Naive thymus-derived CD8-positive, alpha-beta T cell (primary cell): ENCODE results near the gene UBAC2. TPM values are rescaled to one million over a fixed set of nuclear protein-coding genes. Genes with fewer than 3 reads are reported as not detected.

ENCODE experiments used
- ATAC-seq, 2 donors: fragments of 150-1000 bp; cut with Tn5 transposase in 1 of 2; sonication (Bioruptor Pico), chemical (Tn5 transposase) in 1 of 2; 1 replicate in 1 of 2; 2 replicates in 1 of 2; pipeline ENCODE4 v1.10.0; 2021; ENCODE audit warnings: mild to moderate bottlenecking in 2 of 2, moderate library complexity in 2 of 2
- POLR2A ChIA-PET: fragments of 350-600 bp; sonication (Branson Sonifier 250); formaldehyde crosslinking; loops from one replicate; lab custom pipeline; 2021; ENCODE audit warnings: antibody characterized with exemption; lab: Charles Lee
- DNase-seq, 10 donors: peaks; one replicate each; pipeline versions ENCODE4 v3.0.0 to v3.0.0-alpha.2; 2020 to 2022
- H3K27ac Mint-ChIP-seq, 10 donors: one replicate each; pipeline ENCODE4 v1.8.0; 2020 to 2022; ENCODE audit warnings: mild to moderate bottlenecking in 10 of 10, mixed read lengths in 10 of 10, moderate library complexity in 4 of 10, inconsistent platforms in 1 of 10
- H3K27me3 Mint-ChIP-seq, 5 donors: one replicate each; pipeline ENCODE4 v1.8.0; 2021 to 2022; ENCODE audit warnings: mixed read lengths in 5 of 5
- H3K36me3 Mint-ChIP-seq, 3 donors: one replicate each; pipeline ENCODE4 v1.8.0; 2020 to 2022; ENCODE audit warnings: mixed read lengths in 3 of 3, mild to moderate bottlenecking in 2 of 3, inconsistent platforms in 1 of 3
- H3K4me1 Mint-ChIP-seq, 4 donors: one replicate each; pipeline ENCODE4 v1.8.0; 2021 to 2022; ENCODE audit warnings: mixed read lengths in 4 of 4
- H3K4me3 Mint-ChIP-seq, 10 donors: one replicate each; pipeline ENCODE4 v1.8.0; 2020 to 2022; ENCODE audit warnings: mild to moderate bottlenecking in 10 of 10, mixed read lengths in 10 of 10, moderate library complexity in 6 of 10, inconsistent platforms in 1 of 10
- H3K9me3 Mint-ChIP-seq, 9 donors: one replicate each; pipeline ENCODE4 v1.8.0; 2020 to 2022; ENCODE audit warnings: mixed read lengths in 9 of 9, mild to moderate bottlenecking in 3 of 9, inconsistent platforms in 1 of 9, moderate library complexity in 1 of 9
- polyA plus RNA-seq, 3 donors: library from polyadenylated mRNA; unstranded; fragments of 300-500 nt; fragmentation: Illumina TruSeq; gene quantifications; one replicate each; pipeline ENCODE4 v1.2.3, GENCODE V29; 2021
- total RNA-seq, 8 experiments: library from RNA in 2 of 8; stranded (reverse) in 2 of 8; gene quantifications; one replicate each; pipeline ENCODE4 v1.2.3 and lab custom pipeline; 2021 to 2026

The UBAC2 gene
- total and polyA plus RNA-seq, 5 experiments from 2014 or later = 105 to 178 (median 160) TPM

DNA sequence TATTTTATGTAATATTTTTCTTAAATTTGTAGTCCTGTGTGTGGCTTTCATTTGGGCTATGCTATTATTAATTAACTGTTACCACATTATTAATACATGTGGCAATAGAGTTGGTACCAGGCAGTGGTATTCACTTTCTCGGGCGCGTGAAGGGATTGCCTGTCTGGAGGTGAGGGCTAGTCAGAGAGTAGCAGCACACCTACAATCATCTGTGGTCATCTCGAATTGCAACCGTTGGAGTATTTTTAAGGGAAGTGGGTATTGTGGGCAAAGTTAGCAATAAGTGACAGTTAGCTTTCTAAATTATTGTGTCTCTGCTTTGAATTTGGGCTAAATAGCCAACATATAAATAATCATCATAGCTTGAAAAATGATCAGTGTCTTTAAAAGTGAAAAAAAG, 77.5 kb downstream of the UBAC2 start:
- no peak for DNase-seq
- POLR2A ChIA-PET = interaction anchor here (0.6 kb wide), 1 partner anchor 9 kb away, joined by 3 read pairs; no protein-coding TSS in a partner anchor
- H3K4me3 Mint-ChIP-seq = peak overlapping the region in 4 of 10 donors; percentile 15 to 54 (median 37)
- peaks cover 7 to 35% (median 19%) of the 10 kb centered on the region in 3 donors for H3K36me3 Mint-ChIP-seq
- peaks cover 50 to 97% (median 95%) of the 10 kb centered on the region in 4 donors for H3K4me1 Mint-ChIP-seq
- no peaks in the 10 kb centered on the region for H3K9me3 Mint-ChIP-seq
- no peaks in the 10 kb centered on the region for H3K27me3 Mint-ChIP-seq
- H3K27ac Mint-ChIP-seq = peak overlapping the region in 8 of 10 donors; percentile 30 to 98 (median 72)
- ATAC-seq = no peak

DNA sequence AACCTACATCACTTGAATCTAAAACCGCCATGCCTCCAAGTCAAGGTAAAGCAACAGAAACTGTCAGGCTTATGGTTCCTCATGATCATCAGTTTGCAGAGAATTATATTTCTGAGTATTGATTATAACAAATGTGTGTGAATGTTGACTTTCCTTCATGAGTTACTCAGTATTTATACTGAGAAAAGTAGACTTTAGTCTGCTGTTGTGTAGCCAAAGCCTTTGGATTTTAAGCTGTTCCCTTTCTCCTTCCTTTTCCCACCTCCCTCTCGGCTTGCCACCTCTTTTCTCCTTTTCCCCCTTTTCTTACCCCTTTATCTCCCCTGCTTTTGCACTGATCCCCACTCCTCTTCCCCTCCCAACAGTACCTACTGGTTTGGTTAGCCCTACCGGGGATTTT, 78.2 kb downstream of the UBAC2 start:
- DNase-seq (no peak), ATAC-seq (no peak)
- H3K27me3 Mint-ChIP-seq = no peaks in the 10 kb centered on the region
- H3K9me3 Mint-ChIP-seq = no peaks in the 10 kb centered on the region
- H3K4me3 Mint-ChIP-seq = peak overlapping the region in 3 of 10 donors; percentile 28 to 60 (median 39)
- POLR2A ChIA-PET = no interaction called here
- H3K4me1 Mint-ChIP-seq = peaks cover 45 to 97% (median 92%) of the 10 kb centered on the region in 4 donors
- peaks cover 7 to 32% (median 16%) of the 10 kb centered on the region in 3 donors for H3K36me3 Mint-ChIP-seq
- H3K27ac Mint-ChIP-seq = peak overlapping the region in 8 of 10 donors; percentile 63 to 99 (median 96)

DNA sequence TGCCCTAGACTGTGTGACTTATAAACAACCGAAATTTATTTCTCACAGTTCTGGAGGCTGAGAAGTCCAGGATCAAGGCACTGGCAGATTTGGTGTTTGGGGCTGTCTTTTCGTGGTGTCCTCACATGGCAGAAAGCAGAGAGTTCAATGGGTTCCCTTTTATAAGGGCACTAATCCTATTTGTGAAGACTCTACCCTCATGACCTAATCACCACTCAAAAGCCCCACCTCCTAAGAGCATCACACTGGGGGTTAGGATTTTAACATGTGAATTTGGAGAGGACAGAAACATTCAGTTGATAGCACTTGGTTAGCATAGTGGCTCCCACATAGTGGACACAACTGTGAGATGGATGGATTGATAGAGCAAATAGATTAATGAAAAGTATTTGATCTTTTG, 79.0 kb downstream of the UBAC2 start:
- H3K27me3 Mint-ChIP-seq = no peaks in the 10 kb centered on the region
- peaks cover 42 to 98% (median 91%) of the 10 kb centered on the region in 4 donors for H3K4me1 Mint-ChIP-seq
- POLR2A ChIA-PET = interaction anchor here (1.1 kb wide), 1 partner anchor 72 kb away, joined by 3 read pairs; no protein-coding TSS in a partner anchor
- ATAC-seq = no peak
- H3K4me3 Mint-ChIP-seq = peak overlapping the region in 2 of 10 donors; percentile 12 to 19
- peak overlapping the region; percentile 83 to 99 (median 96) for H3K27ac Mint-ChIP-seq
- H3K36me3 Mint-ChIP-seq = peaks cover 7 to 34% (median 16%) of the 10 kb centered on the region in 3 donors
- H3K9me3 Mint-ChIP-seq = no peaks in the 10 kb centered on the region
- no peak for DNase-seq

DNA sequence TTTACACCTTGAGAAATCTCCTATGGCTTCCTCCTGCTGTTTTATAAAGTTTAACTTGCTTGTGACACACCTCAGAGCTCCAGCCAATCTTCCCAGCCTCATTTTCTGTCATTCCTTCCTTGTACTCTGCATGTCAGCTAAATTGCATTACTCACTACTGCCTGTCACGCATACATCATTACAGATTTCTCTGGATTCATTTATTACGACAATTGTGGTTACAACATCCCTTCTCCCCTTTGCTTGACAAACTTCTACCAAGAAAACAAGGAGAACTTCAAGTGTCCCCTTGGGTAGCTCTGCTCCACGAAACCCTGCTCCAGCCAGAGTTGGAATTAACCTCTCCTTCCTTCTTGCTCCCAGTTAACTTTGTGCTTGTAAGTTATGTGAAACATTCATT, 79.5 kb downstream of the UBAC2 start:
- peak overlapping the region in 3 of 10 donors; percentile 6 to 46 (median 12) for H3K4me3 Mint-ChIP-seq
- no peaks in the 10 kb centered on the region for H3K9me3 Mint-ChIP-seq
- no peaks in the 10 kb centered on the region for H3K27me3 Mint-ChIP-seq
- peak overlapping the region; percentile 89 to 99 (median 97) for H3K27ac Mint-ChIP-seq
- H3K4me1 Mint-ChIP-seq = peaks cover 38 to 98% (median 90%) of the 10 kb centered on the region in 4 donors
- no peak for ATAC-seq
- peaks cover 7 to 38% (median 16%) of the 10 kb centered on the region in 3 donors for H3K36me3 Mint-ChIP-seq
- POLR2A ChIA-PET = interaction anchor here (0.6 to 1.1 kb wide), 3 partner anchors 39 to 72 kb away, joined by 3 to 5 read pairs (median 3); no protein-coding TSS in a partner anchor
- DNase-seq = no peak

DNA sequence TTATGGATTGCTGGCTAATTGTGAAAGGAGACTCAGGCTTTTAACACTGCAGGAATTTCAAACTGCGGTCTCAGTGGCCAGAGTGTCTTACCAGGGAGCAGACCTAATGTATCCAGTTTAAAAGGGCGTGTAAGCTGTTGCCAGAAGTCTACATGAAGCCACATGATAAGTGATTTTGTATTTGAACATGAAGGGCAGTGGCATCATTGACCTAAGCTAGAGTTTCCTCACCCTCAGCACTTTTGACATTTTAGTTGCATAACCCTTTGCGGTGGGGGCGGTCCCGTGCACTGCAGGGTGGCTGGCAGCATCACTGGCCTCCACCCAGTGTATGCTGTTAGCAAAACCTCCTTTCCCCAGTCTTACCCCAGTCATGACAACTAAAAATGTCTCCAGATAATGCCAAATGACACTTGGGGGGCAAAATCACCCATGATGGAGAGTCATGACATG, 81.2 kb downstream of the UBAC2 start:
- peaks cover 39 to 97% (median 90%) of the 10 kb centered on the region in 4 donors for H3K4me1 Mint-ChIP-seq
- H3K4me3 Mint-ChIP-seq = peak overlapping the region; percentile 1 to 82 (median 67)
- DNase-seq (peak in 9 of 10 donors; percentile 26 to 73 (median 48)), ATAC-seq (peak; percentile 56 to 73)
- no peaks in the 10 kb centered on the region for H3K9me3 Mint-ChIP-seq
- peaks cover 7 to 45% (median 16%) of the 10 kb centered on the region in 3 donors for H3K36me3 Mint-ChIP-seq
- POLR2A ChIA-PET = interaction anchor here (0.5 to 1.5 kb wide), 3 partner anchors 17 to 111 kb away, joined by 3 to 5 read pairs (median 3); no protein-coding TSS in a partner anchor
- H3K27me3 Mint-ChIP-seq = no peaks in the 10 kb centered on the region
- H3K27ac Mint-ChIP-seq = peak overlapping the region; percentile 93 to 99 (median 97)

DNA sequence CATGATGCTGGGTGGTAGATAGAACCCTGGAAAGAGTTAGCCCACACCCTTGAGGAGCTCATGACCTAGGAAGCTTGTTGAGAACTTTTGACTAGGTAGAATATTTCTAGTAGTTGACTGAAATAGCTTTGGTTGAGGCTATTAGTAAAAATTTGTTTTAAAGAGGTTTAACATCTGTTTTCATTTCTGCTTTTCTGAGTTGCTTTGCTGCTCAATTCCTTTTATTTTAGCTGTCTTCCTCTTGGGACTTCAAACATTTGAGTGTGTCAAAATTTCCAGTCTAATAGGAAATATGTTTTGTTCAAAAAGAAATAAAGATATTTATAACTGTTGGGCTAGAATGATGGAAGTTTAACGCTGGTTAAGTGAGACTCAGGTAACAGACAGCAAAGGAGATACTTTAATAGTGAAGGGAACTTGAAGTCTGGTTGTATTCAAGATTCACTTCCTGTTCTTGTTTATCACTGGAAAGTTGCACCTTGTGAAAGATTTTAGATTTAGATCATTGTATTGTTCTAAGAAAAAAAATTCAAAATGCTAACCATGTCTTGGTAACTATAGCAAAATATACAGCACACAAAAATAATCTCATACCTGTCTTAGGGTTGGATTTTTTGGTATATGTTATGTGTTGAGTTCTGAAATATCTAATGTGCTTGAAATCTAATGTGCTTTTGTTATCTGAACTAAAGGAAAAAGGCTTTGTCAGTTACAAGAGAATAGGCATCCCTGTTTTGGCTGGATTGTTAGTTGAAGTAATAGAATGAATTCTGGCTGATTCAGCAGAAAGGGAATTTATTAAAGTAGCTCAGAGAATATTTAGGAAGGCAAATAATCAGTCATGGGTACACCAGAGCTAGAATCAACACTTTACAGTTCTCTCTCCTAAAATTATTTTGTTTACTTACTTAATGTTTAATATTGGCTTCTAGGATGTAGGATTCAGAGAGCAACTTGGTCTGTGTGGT, 81.9 kb downstream of the UBAC2 start:
- Mint-ChIP-seq H3K36me3 (peaks cover 7 to 44% (median 18%) of the 10 kb centered on the region in 3 donors), H3K4me1 (peaks cover 42 to 98% (median 90%) of the 10 kb centered on the region in 4 donors), H3K4me3 (peak overlapping the region; percentile 43 to 82 (median 72)), H3K9me3 (no peaks in the 10 kb centered on the region), H3K27ac (peak overlapping the region; percentile 93 to 99 (median 97)), H3K27me3 (no peaks in the 10 kb centered on the region)
- ATAC-seq (peak; percentile 78), DNase-seq (peak in 3 of 10 donors; percentile 44 to 66 (median 65))
- POLR2A ChIA-PET = interaction anchor here (0.6 to 1.5 kb wide), 7 partner anchors 16 to 135 kb away, joined by 3 to 7 read pairs (median 3); no protein-coding TSS in a partner anchor

DNA sequence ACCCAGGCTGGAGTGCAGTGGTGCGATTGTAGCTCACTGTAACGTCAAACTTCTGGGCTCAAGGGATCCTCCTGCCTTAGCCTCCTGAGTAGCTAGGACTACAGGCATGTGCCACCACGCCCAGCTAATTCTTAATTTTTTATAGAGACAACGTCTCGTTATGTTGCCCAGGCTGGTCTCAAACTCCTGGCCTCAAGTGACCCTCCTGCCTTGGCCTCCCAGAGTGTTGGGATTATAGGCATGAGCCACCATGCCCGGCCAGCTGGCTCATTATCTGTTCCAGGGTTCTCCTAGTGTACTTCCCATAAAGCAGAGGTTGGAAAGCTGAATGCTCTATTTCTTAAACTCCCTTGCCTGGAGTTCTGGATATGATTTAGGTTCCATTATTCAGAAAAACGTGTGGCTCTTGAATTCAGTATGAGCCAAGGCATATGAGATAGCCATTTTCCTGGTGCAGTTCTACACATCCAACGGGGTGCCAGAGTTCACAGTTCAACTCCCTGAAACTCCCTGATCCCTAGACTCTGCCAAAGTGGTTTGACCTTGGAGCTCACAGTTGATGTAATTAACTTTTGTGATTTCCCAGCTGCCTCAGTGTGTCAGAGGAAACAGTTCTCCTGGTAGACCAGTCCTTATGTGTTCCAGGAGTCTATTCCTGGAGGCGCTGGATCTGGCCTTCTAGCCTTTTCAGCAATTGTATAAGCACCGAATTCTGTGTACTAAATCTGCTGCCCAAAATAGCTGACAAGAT, 85.0 kb downstream of the UBAC2 start:
- Mint-ChIP-seq H3K4me3 (peak overlapping the region in 9 of 10 donors; percentile 1 to 69 (median 46)), H3K27me3 (no peaks in the 10 kb centered on the region), H3K4me1 (peaks cover 42 to 99% (median 89%) of the 10 kb centered on the region in 4 donors), H3K27ac (peak overlapping the region; percentile 11 to 98 (median 75)), H3K36me3 (peaks cover 4 to 53% (median 16%) of the 10 kb centered on the region in 3 donors), H3K9me3 (no peaks in the 10 kb centered on the region)
- ATAC-seq (no peak), DNase-seq (no peak)
- POLR2A ChIA-PET = interaction anchor here (0.5 to 1.9 kb wide), 7 partner anchors 12 to 149 kb away, joined by 3 to 6 read pairs (median 3); partner anchors contain the start of gene UBAC2

DNA sequence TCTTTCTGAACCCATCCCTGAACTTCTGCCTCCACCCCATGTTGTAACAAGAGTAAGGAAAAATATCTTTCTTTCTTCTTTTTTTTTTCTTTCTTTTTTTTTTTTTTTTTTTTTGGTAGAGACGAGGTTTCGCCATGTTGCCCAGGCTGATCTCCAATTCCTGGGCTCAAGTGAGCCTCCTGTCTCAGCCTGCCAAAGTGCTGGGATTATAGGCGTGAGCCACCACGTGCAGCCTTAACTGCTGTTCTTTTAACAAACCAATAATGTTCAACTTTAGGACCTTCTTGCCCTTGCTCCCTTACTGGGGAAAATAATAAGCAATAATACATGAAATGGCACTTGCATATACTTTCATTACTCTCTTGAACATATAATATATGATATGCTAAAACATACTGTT, 86.9 kb downstream of the UBAC2 start:
- peaks cover 4 to 59% (median 14%) of the 10 kb centered on the region in 3 donors for H3K36me3 Mint-ChIP-seq
- H3K27me3 Mint-ChIP-seq = no peaks in the 10 kb centered on the region
- ATAC-seq = no peak

DNA sequence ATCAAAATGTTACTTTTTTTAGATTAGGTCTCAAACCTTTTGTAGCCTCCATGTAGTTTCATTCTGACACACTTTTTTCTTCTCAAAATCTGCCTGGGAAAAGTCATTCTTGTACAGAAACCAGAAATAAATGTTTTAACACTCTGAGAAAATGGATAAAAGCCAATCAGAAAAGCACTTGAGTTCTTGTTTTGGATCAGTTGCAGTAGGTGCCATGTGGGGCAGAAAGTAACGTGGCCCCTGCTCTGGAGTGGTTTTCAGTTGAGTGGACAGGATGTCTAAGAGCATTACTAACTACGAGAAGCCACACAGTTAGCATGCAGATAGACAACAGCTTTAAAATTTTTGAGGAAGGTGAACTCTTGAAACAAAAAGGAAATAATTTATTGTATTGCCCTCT, 87.4 kb downstream of the UBAC2 start:
- DNase-seq (no peak), ATAC-seq (no peak)
- Mint-ChIP-seq H3K27ac (peak overlapping the region in 9 of 10 donors; percentile 57 to 98 (median 82)), H3K36me3 (peaks cover 4 to 64% (median 13%) of the 10 kb centered on the region in 3 donors), H3K4me1 (peaks cover 41 to 98% (median 80%) of the 10 kb centered on the region in 4 donors), H3K4me3 (peak overlapping the region in 6 of 10 donors; percentile 6 to 49 (median 34)), H3K27me3 (no peaks in the 10 kb centered on the region), H3K9me3 (no peaks in the 10 kb centered on the region)
- POLR2A ChIA-PET = interaction anchor here (1.0 kb wide), 1 partner anchor 16 kb away, joined by 5 read pairs; no protein-coding TSS in a partner anchor

More for the DNA sequence above, 86.9 kb downstream of the UBAC2 start:
- Mint-ChIP-seq H3K9me3 (no peaks in the 10 kb centered on the region), H3K4me3 (peak overlapping the region in 6 of 10 donors; percentile 5 to 80 (median 38)), H3K4me1 (peaks cover 41 to 98% (median 81%) of the 10 kb centered on the region in 4 donors), H3K27ac (peak overlapping the region in 9 of 10 donors; percentile 47 to 98 (median 89))
- DNase-seq = no peak
- POLR2A ChIA-PET = interaction anchor here (0.7 to 1.2 kb wide), 3 partner anchors 9 to 108 kb away, joined by 3 to 5 read pairs (median 3); no protein-coding TSS in a partner anchor

DNA sequence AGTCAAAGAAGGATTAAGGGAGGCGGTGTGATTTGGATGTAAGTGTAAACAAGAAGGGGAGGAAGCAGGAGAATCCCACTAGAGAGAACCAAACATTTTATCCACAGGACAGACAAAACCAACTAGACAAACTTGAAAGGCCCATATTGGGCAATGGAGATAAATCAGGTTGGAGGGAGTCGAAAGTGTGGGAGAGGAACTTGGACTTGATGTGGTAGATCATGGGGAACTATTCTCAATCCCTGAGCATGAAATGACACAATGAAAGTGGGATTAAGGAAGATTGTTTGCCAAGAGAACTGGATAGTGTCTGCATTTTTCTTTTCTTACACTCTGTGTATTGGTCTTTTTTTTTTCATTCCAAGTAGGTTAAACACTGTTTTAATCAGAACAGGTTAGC, 88.6 kb downstream of the UBAC2 start:
- Mint-ChIP-seq H3K4me1 (peaks cover 46 to 98% (median 84%) of the 10 kb centered on the region in 4 donors), H3K27ac (peak overlapping the region; percentile 48 to 98 (median 81)), H3K9me3 (no peaks in the 10 kb centered on the region), H3K36me3 (peaks cover 4 to 76% (median 13%) of the 10 kb centered on the region in 3 donors), H3K27me3 (no peaks in the 10 kb centered on the region), H3K4me3 (peak overlapping the region in 4 of 10 donors; percentile 15 to 34 (median 32))
- POLR2A ChIA-PET = interaction anchor here (1.1 kb wide), 1 partner anchor 10 kb away, joined by 3 read pairs; no protein-coding TSS in a partner anchor
- ATAC-seq (no peak), DNase-seq (no peak)

DNA sequence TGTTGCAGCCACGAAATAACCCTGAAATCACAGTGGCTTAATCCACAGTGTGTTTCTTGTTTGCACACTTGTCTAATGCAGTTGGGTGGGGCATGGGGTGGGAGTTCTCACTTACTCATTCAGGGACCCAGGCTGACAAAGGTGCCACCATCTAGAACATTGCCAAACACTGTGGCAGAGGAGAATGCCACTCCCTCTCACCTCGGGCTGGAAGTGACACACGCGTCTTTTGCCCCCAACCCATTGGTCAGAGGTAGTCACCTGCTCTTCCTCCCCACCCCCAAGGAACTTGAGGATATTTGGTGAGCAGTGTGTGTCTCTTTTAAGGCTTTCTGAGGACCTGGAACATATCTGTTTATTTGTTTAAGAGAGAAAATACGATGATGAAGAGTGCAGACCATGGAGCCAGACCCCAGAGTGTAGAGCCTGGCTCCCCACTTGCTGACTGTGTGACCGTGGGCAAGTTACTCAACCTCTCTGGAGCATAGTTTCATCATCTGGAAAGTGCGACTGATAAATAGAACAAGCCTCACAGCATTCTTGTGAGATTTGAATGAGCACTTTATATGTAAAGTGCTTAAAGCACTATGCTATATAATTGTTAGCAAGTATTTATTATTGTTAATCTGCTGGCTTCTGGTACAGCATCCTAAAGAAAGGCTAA, 89.2 kb downstream of the UBAC2 start:
- ATAC-seq (peak; percentile 22 to 61), DNase-seq (no peak)
- H3K36me3 Mint-ChIP-seq = peaks cover 4 to 74% (median 13%) of the 10 kb centered on the region in 3 donors
- H3K27me3 Mint-ChIP-seq = no peaks in the 10 kb centered on the region
- peak overlapping the region in 2 of 10 donors; percentile 25 to 30 for H3K4me3 Mint-ChIP-seq
- peaks cover 46 to 96% (median 81%) of the 10 kb centered on the region in 4 donors for H3K4me1 Mint-ChIP-seq
- H3K9me3 Mint-ChIP-seq = no peaks in the 10 kb centered on the region
- peak overlapping the region; percentile 2 to 98 (median 74) for H3K27ac Mint-ChIP-seq
- POLR2A ChIA-PET = no interaction called here
